DND-41 (cell line): ENCODE results near the gene PLEK.

Experiments
- CTCF ChIP-seq: IDR thresholded peaks from 2 replicates; pipeline ENCODE4 v1.5.1; 2012; ENCODE audit warnings: borderline replicate concordance, low read length, moderate library complexity, mild to moderate bottlenecking; ENCODE audit not compliant: poor library complexity, severe bottlenecking; ENCODE audit errors: extremely low read depth
- EZH2 ChIP-seq: IDR thresholded peaks from 3 replicates; pipeline ENCODE4 v1.6.1; 2012; ENCODE audit warnings: borderline replicate concordance, low read depth, mild to moderate bottlenecking, moderate library complexity, low read length, inconsistent platforms; ENCODE audit not compliant: severe bottlenecking

- TF ChIP-seq CTCF (no peak), EZH2 (no peak)
These were observed 21.3 kb downstream of the PLEK start for GRCh38 chr2:68386365-68386764.
